ENCODE data around the gene DMGDH. TPM values are rescaled to one million over a fixed set of nuclear protein-coding genes. Genes with fewer than 3 reads are reported as not detected.

Gene DMGDH
- total RNA-seq, 1 donor from 2014 or later: 1.1 TPM

- Mint-ChIP-seq H3K4me3 (ENCODE audit: unreplicated experiment) (no peak overlapping the region), H3K9me3 (ENCODE audit: unreplicated experiment) (no peaks in the 10 kb centered on the region), H3K27ac (ENCODE audit: unreplicated experiment) (no peak overlapping the region), H3K27me3 (ENCODE audit: unreplicated experiment) (no peaks in the 10 kb centered on the region), H3K36me3 (ENCODE audit: unreplicated experiment) (no peaks in the 10 kb centered on the region), H3K4me1 (ENCODE audit: unreplicated experiment) (peaks cover 12% of the 10 kb centered on the region)
- TF ChIP-seq, protein P1, sequence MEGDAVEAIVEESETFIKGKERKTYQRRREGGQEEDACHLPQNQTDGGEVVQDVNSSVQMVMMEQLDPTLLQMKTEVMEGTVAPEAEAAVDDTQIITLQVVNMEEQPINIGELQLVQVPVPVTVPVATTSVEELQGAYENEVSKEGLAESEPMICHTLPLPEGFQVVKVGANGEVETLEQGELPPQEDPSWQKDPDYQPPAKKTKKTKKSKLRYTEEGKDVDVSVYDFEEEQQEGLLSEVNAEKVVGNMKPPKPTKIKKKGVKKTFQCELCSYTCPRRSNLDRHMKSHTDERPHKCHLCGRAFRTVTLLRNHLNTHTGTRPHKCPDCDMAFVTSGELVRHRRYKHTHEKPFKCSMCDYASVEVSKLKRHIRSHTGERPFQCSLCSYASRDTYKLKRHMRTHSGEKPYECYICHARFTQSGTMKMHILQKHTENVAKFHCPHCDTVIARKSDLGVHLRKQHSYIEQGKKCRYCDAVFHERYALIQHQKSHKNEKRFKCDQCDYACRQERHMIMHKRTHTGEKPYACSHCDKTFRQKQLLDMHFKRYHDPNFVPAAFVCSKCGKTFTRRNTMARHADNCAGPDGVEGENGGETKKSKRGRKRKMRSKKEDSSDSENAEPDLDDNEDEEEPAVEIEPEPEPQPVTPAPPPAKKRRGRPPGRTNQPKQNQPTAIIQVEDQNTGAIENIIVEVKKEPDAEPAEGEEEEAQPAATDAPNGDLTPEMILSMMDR (IDR thresholded peaks at IDR 0.05): no peak
- DNase-seq (ENCODE audit: extremely low spot score, unreplicated experiment): no peak
These were observed 80.4 kb downstream of the DMGDH start for GRCh38 chr5:78989080-78989479.

DNA sequence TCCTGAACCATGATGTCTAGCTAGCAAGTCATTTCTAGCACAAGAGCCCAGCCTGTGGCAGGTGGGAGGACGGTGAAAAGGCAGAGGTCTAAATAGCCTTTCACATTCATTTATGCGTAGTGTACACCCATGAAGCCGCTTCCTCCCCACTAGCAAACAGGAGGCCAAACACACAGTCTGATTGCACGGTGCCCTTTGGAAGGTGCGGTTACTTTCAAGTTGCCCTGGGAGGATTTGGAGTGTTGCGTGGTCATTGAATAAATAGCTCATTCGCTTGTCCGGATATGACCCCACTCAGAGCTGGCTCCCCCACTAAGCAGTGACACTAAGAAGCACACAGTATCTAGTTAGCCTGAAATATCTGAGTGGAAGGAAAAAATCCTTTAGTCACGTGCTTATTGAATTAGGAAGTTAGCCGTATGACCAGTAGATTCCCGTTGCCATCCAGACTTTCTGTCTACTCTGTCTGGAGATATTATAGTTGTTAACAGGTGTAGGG, 83.7 kb downstream of the DMGDH start:
- peak overlapping the region; percentile 89 for H3K27ac Mint-ChIP-seq (ENCODE audit: unreplicated experiment)
- peak overlapping the region; percentile 82 for H3K4me3 Mint-ChIP-seq (ENCODE audit: unreplicated experiment)
- H3K9me3 Mint-ChIP-seq (ENCODE audit: unreplicated experiment): no peaks in the 10 kb centered on the region
- H3K36me3 Mint-ChIP-seq (ENCODE audit: unreplicated experiment): no peaks in the 10 kb centered on the region
- no peak for DNase-seq (ENCODE audit: extremely low spot score, unreplicated experiment)
- no peaks in the 10 kb centered on the region for H3K27me3 Mint-ChIP-seq (ENCODE audit: unreplicated experiment)
- H3K4me1 Mint-ChIP-seq (ENCODE audit: unreplicated experiment): peaks cover 31% of the 10 kb centered on the region
- TF ChIP-seq, protein P1 (IDR thresholded peaks at IDR 0.05): no peak

- TF ChIP-seq, protein P1 (IDR thresholded peaks at IDR 0.05): no peak
- Mint-ChIP-seq H3K27me3 (ENCODE audit: unreplicated experiment) (no peaks in the 10 kb centered on the region), H3K9me3 (ENCODE audit: unreplicated experiment) (no peaks in the 10 kb centered on the region), H3K27ac (ENCODE audit: unreplicated experiment) (peak within 1 kb of the TSS; percentile 89), H3K4me3 (ENCODE audit: unreplicated experiment) (peak within 1 kb of the TSS; percentile 83), H3K4me1 (ENCODE audit: unreplicated experiment) (peaks cover 33% of the 10 kb centered on the region), H3K36me3 (ENCODE audit: unreplicated experiment) (no peaks in the 10 kb centered on the region)
- peak; percentile 88 for DNase-seq (ENCODE audit: extremely low spot score, unreplicated experiment)
These were observed 84.3 kb downstream of the DMGDH start, which contains the start of gene ARSB for GRCh38 chr5:78985116-78985724. Gene ARSB, minus strand, starts transcription at chr5:78985310. Its CDS starts 62 bp downstream, at chr5:78985248.

DNA sequence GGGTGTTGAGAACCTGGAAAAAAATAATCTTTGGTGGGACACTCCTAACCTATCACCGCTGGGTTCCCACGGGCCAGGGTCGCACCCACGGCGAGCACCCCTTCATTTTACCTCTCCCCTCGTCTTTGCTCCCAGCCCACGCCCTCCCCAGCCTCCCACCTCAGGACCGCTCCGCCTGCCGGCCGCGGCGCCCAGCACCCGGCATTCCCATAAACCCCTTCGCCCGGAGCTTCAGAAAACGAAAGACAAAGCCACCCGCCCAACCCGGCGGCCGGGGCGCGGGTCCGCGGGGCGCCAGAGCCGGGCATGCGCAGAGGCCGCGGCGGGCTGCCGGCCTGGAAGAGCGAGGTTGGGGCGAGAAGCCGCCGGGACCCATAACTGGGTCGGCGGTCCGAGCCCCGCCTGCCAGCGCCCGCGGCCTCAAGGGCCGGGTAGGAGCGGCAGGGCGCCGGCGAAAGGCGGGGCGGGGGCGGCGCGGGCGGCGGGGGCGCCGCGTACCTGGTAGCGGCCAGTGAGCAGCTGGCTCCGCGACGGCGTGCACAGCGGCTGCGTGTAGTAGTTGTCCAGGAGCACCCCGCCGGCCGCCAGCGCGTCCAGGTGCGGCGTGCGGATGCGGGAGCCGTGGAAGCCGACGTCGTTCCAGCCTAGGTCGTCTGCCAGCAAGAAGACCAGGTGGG, 84.9 kb downstream of the DMGDH start:
- peak overlapping the region; percentile 83 for H3K4me3 Mint-ChIP-seq (ENCODE audit: unreplicated experiment)
- TF ChIP-seq, protein P1 (IDR thresholded peaks at IDR 0.05): peak; percentile 52
- H3K27ac Mint-ChIP-seq (ENCODE audit: unreplicated experiment): peak overlapping the region; percentile 86

More for the DNA sequence above, 84.9 kb downstream of the DMGDH start:
- H3K9me3 Mint-ChIP-seq (ENCODE audit: unreplicated experiment): no peaks in the 10 kb centered on the region
- DNase-seq (ENCODE audit: extremely low spot score, unreplicated experiment): peak; percentile 97
- H3K4me1 Mint-ChIP-seq (ENCODE audit: unreplicated experiment): peaks cover 33% of the 10 kb centered on the region
- no peaks in the 10 kb centered on the region for H3K36me3 Mint-ChIP-seq (ENCODE audit: unreplicated experiment)
- H3K27me3 Mint-ChIP-seq (ENCODE audit: unreplicated experiment): no peaks in the 10 kb centered on the region

Data from osteocyte (in vitro differentiated cells).